Right lung (tissue), 10 donors: Measurements from ENCODE around the gene CD207. TPM values are rescaled to one million over a fixed set of nuclear protein-coding genes. Genes with fewer than 3 reads are reported as not detected.
"Not testable (repeated sequence)": the region's sequence is repeated elsewhere in the genome, so short reads cannot be mapped to it uniquely, and the experiment has no call there.

Experiments
- DNase-seq, 2 donors: peaks; one replicate each; pipeline ENCODE4 v3.0.0-alpha.2; 2013
- long read RNA-seq, 8 donors: transcript quantifications; one replicate each; lab custom pipeline, GENCODE V29; 2026
- polyA plus RNA-seq, 5 donors: library from polyadenylated mRNA; unstranded; fragments of 120-200 nt; gene quantifications; one replicate each; pipeline versions ENCODE4 v1.2.1 to v1.2.3, GENCODE V29; 2013; ENCODE audit warnings: inconsistent platforms in 1 of 5, low replicate concordance in 1 of 5; ENCODE audit not compliant: insufficient read length in 5 of 5, insufficient read depth in 1 of 5

CD207 gene
- polyA plus RNA-seq: under 1 TPM in 2 of 5 donors, not detected in 3; 0.11 to 0.22 TPM
- long read RNA-seq, donor 1: 0 reads
- long read RNA-seq, donor 2: 0 reads
- long read RNA-seq, donor 3: 0 reads
- long read RNA-seq, donor 4: 0 reads
- long read RNA-seq, donor 5: 0 reads
- long read RNA-seq, donor 6: 0 reads
- long read RNA-seq, donor 7: 0 reads
- long read RNA-seq, donor 8: 0 reads

- DNase-seq: no peak
These were observed at the start of gene CD207 for GRCh38 chr2:70835643-70836042. TSS of gene CD207 (minus strand) at chr2:70835816. CDS start at chr2:70835776, 40 bp downstream.

DNA sequence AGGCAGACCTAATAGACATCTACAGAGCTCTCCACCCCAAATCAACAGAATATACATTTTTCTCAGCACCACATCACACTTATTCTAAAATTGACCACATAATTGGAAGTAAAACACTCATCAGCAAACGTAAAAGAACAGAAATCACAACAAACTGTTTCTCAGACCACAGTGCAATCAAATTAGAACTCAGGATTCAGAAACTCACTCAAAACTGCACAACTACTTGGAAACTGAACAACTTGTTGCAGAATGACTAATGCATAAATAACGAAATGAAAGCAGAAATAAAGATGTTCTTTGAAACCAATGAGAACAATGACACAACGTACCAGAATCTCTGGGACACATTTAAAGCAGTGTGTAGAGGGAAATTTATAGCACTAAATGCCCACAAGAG is 42.9 kb upstream of the CD207 start:
- DNase-seq: not testable (repeated sequence)

DNA sequence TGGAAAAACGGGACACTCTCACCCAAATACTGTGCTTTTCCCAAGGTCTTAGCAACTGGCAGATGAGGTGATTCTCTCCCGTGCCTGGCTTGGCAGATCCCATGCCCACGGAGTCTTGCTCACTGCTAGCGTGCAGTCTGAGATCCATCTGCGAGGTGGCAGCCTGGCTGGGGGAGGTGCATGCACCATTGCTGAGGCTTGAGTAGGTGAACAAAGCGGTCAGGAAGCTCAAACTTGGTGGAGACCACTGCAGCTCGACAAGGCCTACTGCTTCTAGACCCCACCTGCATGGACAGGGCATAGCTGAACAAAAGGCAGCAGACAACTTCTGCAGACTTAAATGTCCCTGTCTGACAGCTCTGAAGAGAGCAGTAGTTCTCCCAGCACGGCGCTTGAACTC is 40.5 kb upstream of the CD207 start:
- not testable (repeated sequence) for DNase-seq

- DNase-seq: no peak
These were observed 37.9 kb upstream of the CD207 start for GRCh38 chr2:70873541-70873940.

DNA sequence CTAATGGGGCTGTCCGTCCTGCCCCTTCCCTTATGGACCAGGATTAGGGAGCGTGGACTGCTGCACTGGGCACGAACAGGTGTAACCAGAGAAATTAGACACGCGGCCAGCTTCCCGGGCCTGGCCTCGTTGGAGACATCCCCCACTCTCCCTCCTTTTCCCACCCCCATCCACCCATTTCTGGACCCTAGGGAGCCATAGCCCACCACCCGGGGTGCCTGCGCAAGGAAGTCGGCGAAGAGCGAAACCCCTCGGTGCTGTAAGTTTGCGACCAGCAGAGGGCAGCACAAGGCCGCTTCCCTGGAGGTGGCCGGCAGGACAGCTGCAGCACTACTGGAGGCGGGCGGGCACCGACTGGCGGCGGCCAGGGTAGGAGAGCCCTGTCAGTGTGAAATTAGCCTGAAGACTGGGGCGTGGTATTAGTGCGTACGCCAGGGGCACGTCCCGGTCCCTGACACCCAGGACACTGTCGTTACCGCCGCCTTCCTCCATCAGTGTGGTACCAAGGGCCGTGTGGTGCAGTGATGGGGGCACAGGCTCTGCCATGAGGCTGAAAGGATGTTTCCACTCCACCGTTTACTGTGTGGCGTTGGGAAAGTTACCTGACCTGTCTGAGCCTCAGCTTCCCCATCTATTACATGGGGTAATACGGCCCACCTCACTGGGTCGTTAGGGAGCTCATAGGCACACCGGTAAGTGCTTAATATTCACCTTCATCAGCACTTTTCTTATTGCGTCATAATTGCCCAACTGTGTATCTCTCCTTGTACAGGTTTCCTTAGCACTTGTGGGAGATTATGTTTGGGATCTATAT is 36.0 kb upstream of the CD207 start:
- DNase-seq: peak; percentile 68 to 79

DNA sequence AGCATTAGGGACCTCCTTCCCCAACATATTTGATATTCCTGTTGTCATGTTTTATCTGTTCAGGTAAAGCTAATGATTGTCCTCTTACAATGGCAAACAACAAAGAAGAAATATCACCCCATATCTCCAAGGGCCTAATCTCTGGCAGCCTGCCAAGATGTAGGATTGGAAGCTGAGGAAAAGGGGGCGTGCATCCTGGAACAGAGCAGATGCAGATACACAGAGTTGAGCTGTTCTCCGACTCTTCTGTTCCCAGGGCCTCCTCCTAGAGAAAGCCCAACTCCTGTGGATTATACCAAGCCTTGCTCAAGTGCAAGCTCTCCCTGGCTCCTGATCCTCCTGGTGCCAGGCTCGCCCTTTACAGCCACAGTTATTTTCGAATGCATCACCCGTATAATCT is 35.2 kb upstream of the CD207 start:
- no peak for DNase-seq

DNA sequence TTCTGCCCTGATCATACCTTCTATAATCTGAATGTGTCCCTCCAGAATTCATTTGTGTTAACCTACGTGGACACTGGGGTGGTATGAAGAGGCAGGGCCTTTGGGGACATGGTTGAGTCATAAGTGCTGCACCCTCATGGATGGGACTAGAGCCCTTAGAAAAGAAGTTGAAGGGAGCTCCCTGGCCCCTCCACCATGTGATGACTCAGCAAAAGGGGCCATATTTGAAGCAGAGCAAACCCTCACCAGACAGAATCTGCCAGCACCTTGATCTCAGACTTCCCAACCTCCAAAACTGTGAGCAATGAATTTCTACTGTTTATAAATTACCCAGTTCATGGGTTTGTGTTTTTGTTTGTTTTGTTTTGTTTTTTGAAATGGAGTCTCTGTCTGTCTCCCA is 33.4 kb upstream of the CD207 start:
- no peak for DNase-seq

- DNase-seq: peak; percentile 58 to 69
These were observed 26.4 kb upstream of the CD207 start for GRCh38 chr2:70861777-70862625.

- DNase-seq: no peak
These were observed 20.1 kb upstream of the CD207 start for GRCh38 chr2:70855667-70856066.

GRCh38 chr2:70854411-70854810 is 18.8 kb upstream of the CD207 start:
- DNase-seq: no peak

- DNase-seq: no peak
These were observed 17.2 kb upstream of the CD207 start for GRCh38 chr2:70852824-70853223.

DNA sequence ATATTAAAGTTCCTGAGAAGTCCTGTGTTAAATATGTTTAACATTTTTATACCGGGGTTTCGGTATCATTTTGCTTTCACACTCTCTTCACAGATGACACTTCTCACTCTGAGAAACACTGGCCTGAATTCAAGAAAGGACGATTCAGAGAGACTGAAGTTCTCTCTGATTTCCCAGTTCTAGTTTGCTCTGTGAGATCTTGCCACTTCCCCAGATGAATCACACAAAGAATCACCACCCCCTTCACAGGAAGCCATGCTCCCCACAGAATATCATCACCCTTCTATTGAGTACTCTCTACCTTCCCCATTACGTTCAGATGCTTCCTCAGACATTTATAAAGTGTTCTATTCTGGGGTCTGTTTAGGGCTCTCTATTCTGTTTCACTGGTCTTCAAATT is 16.1 kb upstream of the CD207 start:
- no peak for DNase-seq

DNA sequence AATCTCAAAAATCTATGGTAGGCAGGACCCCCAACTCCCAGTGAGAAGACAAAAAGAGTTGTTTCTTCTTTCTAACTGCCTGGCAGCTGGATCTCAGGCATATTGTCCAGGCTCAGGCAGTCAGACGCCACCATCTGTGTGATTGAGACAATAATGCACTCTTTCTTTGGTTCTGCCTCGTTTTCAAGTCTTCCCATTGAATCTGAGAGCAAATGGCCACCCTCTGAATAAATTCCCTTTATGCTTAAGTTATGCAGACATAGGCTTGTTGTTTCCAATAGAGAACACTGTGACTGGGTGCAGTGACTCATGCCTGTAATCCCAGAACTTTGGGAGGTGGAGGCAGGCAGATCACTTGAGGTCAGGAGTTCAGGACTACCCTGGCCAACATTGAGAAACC is 15.3 kb upstream of the CD207 start:
- DNase-seq: no peak

DNA sequence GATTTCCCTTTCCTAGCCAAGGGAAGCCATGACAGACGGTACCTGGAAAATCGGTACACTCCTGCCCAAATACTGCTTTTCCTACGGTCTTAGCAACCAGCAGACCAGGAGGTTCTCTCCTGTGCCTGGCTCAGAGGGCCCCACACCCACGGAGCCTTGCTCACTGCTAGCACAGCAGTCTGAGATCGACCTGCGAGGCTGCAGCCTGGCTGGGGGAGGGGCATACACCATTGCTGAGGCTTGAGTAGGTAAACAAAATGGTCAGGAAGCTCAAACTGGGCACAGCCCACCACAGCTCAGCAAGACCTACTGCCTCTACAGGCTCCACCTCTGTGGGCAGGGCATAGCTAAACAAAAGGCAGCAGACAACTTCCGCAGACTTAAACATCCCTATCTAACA is 6.8 kb upstream of the CD207 start:
- no peak for DNase-seq

DNA sequence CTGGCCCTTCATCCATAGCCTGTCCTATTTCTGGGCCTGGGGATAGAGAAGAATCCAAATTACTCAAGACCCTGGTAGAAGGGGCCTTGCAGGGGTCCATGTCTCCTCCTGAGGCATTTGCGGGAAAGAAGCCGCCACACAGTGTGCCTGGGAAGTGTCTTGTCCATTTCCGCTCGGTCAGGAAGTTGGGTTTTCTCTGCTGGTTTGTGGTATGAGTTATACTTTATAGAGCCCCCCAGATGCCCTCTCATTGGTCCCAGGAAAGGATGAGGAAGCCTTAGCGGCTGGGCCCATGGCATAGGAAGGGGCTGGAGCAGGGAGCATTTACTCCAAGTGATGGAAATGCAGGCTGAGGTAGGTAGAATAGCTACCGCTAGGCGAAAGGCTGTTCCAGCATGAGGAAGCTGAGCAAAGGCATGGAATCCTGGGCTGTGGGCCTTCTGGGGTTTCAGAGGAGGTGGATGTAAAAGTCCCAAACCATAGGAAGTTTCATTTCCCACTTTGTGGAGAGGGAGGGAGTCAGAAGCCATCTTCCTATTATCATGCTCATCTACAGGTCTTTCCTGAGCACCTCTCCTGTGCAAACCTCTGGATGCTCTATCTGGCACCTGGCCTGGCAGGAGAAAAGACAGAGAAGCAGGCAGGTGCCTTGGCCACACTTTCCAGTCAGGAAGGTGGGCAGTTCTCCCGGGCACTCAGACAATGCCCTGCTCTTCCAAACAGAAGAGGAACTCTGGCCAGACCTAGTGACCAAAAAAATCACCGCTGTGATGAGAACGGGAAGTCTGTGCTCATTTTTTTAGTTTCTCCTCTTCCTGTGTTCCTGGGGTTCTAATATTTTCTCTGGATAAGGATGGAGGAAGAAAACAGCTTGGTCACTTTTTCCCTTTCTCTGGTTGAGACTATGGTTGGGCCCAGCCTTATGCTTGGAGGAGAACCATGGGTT is 2.6 kb upstream of the CD207 start:
- no peak for DNase-seq

DNA sequence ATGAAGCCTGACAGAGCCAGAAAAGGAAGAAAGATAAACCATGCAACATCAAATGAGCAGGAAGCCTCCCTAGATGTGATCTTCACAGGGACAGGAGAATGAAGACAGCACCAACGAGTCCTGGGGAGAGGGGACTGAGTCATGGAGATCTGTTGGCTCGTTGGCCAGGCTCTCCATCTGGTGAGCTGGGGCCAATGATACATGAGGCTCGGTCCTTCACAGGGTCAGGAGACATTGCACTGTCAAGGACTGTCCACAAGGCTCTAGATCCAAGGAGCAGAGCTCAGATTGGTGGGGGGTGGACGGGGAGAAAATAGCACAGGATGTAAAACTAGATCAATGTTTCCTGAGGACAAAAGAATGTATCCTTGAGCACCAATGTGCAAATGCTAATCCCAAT is 735 bp downstream of the CD207 start:
- no peak for DNase-seq

DNA sequence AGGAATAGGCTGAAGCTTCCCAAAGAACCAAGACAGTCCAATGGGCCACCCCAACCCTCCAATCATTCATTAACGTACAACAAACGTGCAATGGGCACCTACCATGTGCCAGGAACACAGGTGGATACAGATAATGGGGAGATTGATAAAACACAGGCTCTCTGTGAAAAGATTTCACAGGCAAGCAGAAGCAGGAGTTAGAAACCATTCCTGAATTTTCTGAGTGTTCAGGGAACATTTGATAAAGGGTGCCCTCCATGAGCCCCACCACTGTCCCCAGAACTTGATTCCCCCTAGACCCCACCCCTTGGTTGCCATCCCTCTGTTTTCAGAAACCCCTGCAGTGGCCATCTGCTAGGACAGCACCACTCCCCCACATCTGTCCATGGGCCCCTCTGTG is 1.5 kb downstream of the CD207 start:
- DNase-seq: no peak

- DNase-seq: no peak
These were observed 2.4 kb downstream of the CD207 start for GRCh38 chr2:70833246-70833645.

- no peak for DNase-seq
These were observed 3.2 kb downstream of the CD207 start for GRCh38 chr2:70832386-70832785.

- DNase-seq: no peak
These were observed 3.8 kb downstream of the CD207 start for GRCh38 chr2:70831861-70832260.

DNA sequence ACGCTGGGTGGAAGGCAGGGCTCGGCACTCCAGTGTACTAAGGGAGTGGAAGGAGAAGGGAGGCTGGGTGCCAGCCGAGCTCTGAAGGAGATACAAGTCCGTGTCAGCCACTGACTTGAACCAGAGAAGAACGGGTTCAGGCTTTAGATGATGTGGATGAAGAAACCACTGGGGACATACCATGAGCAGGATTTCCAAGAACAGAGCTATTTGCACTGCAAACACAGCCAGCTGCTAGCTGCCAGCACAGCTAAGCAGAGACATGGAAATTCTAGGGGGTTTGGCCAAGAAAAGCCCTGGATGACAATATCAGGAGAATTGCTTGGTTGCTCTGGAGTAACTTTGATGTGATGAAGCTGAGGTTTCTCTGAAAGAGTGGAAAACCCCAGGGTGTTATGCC is 5.2 kb downstream of the CD207 start:
- DNase-seq: no peak
